Lower lobe of right lung (tissue), 2 donors: ENCODE measurements around the gene CDC26. TPM values are rescaled to one million over a fixed set of nuclear protein-coding genes. Genes with fewer than 3 reads are reported as not detected.

Experiments
- ATAC-seq, 2 donors: fragments of 200-7000 bp; cut with Tn5 transposase; one replicate each; pipeline ENCODE4 v1.9.1; 2020 to 2022; ENCODE audit warnings: mild to moderate bottlenecking in 2 of 2, moderate library complexity in 2 of 2
- DNase-seq: peaks from one replicate; pipeline ENCODE4 v3.0.0-alpha.2; 2020
- H3K27ac ChIP-seq: fragments of 200-600 bp; one replicate; pipeline ENCODE4 v1.8.0; 2022
- H3K27me3 ChIP-seq: fragments of 200-600 bp; one replicate; pipeline ENCODE4 v1.8.0; 2022; ENCODE audit warnings: low read depth
- H3K36me3 ChIP-seq: fragments of 200-600 bp; one replicate; pipeline ENCODE4 v1.8.0; 2022; ENCODE audit warnings: mild to moderate bottlenecking
- H3K4me1 ChIP-seq: fragments of 200-600 bp; one replicate; pipeline ENCODE4 v1.8.0; 2022
- H3K4me3 ChIP-seq: fragments of 200-600 bp; one replicate; pipeline ENCODE4 v1.8.0; 2022; ENCODE audit warnings: mild to moderate bottlenecking
- H3K9me3 ChIP-seq: fragments of 200-600 bp; one replicate; pipeline ENCODE4 v1.8.0; 2022
- CTCF ChIP-seq: fragments of 200-600 bp; IDR thresholded peaks from one replicate; pipeline ENCODE4 v1.8.0; 2022; ENCODE audit warnings: antibody characterized with exemption, mild to moderate bottlenecking
- intact Hi-C: fragments of 100-400 bp; cut with DNase I; formaldehyde crosslinking; loops from one replicate; pipeline ENCODE4 v1.11.0; 2022
- total RNA-seq: library from RNA; stranded (reverse); fragmentation: NEBNext Ultra II Directional; extraction: Animal tissue kit (Norgen Biotek cat#: 25700); gene quantifications from one replicate; pipeline ENCODE4 v1.2.1, GENCODE V29; 2021
- donor health status: DM: no; HTN: yes; CAD: no; lungs with severe emphysema.

CDC26 gene
- total RNA-seq, 1 donor from 2014 or later = 29.1 TPM

- H3K27me3 ChIP-seq = no peaks in the 10 kb centered on the region
- peaks cover 30% of the 10 kb centered on the region for H3K36me3 ChIP-seq
- no peak for ATAC-seq
- no peaks in the 10 kb centered on the region for H3K4me1 ChIP-seq
- H3K27ac ChIP-seq = no peak overlapping the region
- intact Hi-C loops = no loop called here
- no peak overlapping the region for H3K4me3 ChIP-seq
- DNase-seq = no peak
- no peaks in the 10 kb centered on the region for H3K9me3 ChIP-seq
- TF ChIP-seq CTCF = no peak
Measured at GRCh38 chr9:113316030-113316429, 40.7 kb upstream of the CDC26 start.

- ATAC-seq (no peak), DNase-seq (no peak)
- intact Hi-C loops = no loop called here
- Histone ChIP-seq H3K27me3 (no peaks in the 10 kb centered on the region), H3K9me3 (no peaks in the 10 kb centered on the region), H3K4me3 (no peak overlapping the region), H3K27ac (no peak overlapping the region), H3K4me1 (no peaks in the 10 kb centered on the region), H3K36me3 (peaks cover 23% of the 10 kb centered on the region)
- no peak for TF ChIP-seq CTCF
Measured at GRCh38 chr9:113315231-113315630, 39.9 kb upstream of the CDC26 start.

- DNase-seq = no peak
- no peaks in the 10 kb centered on the region for H3K27me3 ChIP-seq
- H3K4me1 ChIP-seq = no peaks in the 10 kb centered on the region
- no peaks in the 10 kb centered on the region for H3K9me3 ChIP-seq
- ATAC-seq = no peak
- H3K4me3 ChIP-seq = no peak overlapping the region
- no peak overlapping the region for H3K27ac ChIP-seq
- intact Hi-C loops = no loop called here
- H3K36me3 ChIP-seq = peaks cover 7% of the 10 kb centered on the region
- TF ChIP-seq CTCF = no peak
Measured at GRCh38 chr9:113313261-113313660, 37.9 kb upstream of the CDC26 start.

- intact Hi-C loops = no loop called here
- no peak for DNase-seq
Measured at GRCh38 chr9:113311961-113312360, 36.6 kb upstream of the CDC26 start.

GRCh38 chr9:113310538-113310937 is 35.2 kb upstream of the CDC26 start:
- H3K27ac ChIP-seq = no peak overlapping the region
- H3K4me1 ChIP-seq = no peaks in the 10 kb centered on the region
- no peak overlapping the region for H3K4me3 ChIP-seq
- H3K27me3 ChIP-seq = no peaks in the 10 kb centered on the region
- no peaks in the 10 kb centered on the region for H3K36me3 ChIP-seq
- intact Hi-C loops = no loop called here
- no peaks in the 10 kb centered on the region for H3K9me3 ChIP-seq
- no peak for TF ChIP-seq CTCF
- no peak for ATAC-seq
- no peak for DNase-seq

More at GRCh38 chr9:113311961-113312360, 36.6 kb upstream of the CDC26 start:
- no peak for TF ChIP-seq CTCF
- no peaks in the 10 kb centered on the region for H3K27me3 ChIP-seq
- no peaks in the 10 kb centered on the region for H3K9me3 ChIP-seq
- no peaks in the 10 kb centered on the region for H3K36me3 ChIP-seq
- no peak overlapping the region for H3K4me3 ChIP-seq
- no peak for ATAC-seq
- no peak overlapping the region for H3K27ac ChIP-seq
- no peaks in the 10 kb centered on the region for H3K4me1 ChIP-seq
